Panc1 (cell line): ENCODE data around the gene ADIPOR1. TPM values are rescaled to one million over a fixed set of nuclear protein-coding genes. Genes with fewer than 3 reads are reported as not detected.

Experiments
- ATAC-seq: fragments of 200-7000 bp; cut with Tn5 transposase; 2 replicates; pipeline ENCODE4 v1.9.1; 2020; ENCODE audit warnings: mild to moderate bottlenecking, moderate library complexity
- BruUV-seq: library from RNA; stranded (reverse); fragments of 400-500 nt; replicated peaks from 2 replicates; lab custom pipeline; 2021; lab: Mats Ljungman, UMichigan
- CTCF ChIA-PET: fragments of 300-600 bp; sonication (Branson Sonifier 250); formaldehyde crosslinking; loops from one replicate; lab custom pipeline; 2022; ENCODE audit warnings: antibody characterized with exemption; lab: Charles Lee
- POLR2A ChIA-PET: fragments of 300-600 bp; sonication (Branson Sonifier 250); formaldehyde crosslinking; loops from one replicate; lab custom pipeline; 2022; ENCODE audit warnings: antibody characterized with exemption; lab: Charles Lee
- DNase-seq: peaks from one replicate; pipeline ENCODE4 v3.0.0-alpha.2; 2010; ENCODE audit warnings: low read depth, low spot score
- H3K27ac ChIP-seq: 2 replicates; pipeline ENCODE4 v1.5.1; 2011; ENCODE audit warnings: mild to moderate bottlenecking, low read length, inconsistent platforms
- H3K27me3 ChIP-seq: fragments of 200-500 bp; sonication (Bioruptor generic); 2 replicates; pipeline ENCODE4 v1.6.0; 2014; ENCODE audit warnings: low read length, inconsistent platforms; ENCODE audit not compliant: control insufficient read depth, insufficient read depth
- H3K36me3 ChIP-seq: fragments of 200-500 bp; sonication (Bioruptor generic); 2 replicates; pipeline ENCODE4 v1.5.1; 2014; ENCODE audit warnings: inconsistent platforms, mild to moderate bottlenecking, low read length, moderate library complexity; ENCODE audit not compliant: control insufficient read depth, insufficient read depth
- H3K4me1 ChIP-seq: 2 replicates; pipeline ENCODE4 v1.5.1; 2011; ENCODE audit warnings: inconsistent platforms, mild to moderate bottlenecking, low read length, moderate library complexity; ENCODE audit not compliant: control insufficient read depth, insufficient read depth
- H3K4me3 ChIP-seq, 2 experiments: 2 replicates each; pipeline ENCODE4 v1.5.1; 2011 to 2012; ENCODE audit warnings: low read depth in 2 of 2, low read length in 2 of 2, mild to moderate bottlenecking in 2 of 2, inconsistent platforms in 1 of 2, moderate library complexity in 1 of 2
- H3K9me3 ChIP-seq: fragments of 200-500 bp; sonication (Bioruptor generic); 2 replicates; pipeline ENCODE4 v1.5.1; 2014; ENCODE audit warnings: low read depth, mild to moderate bottlenecking, inconsistent platforms, low read length, moderate library complexity; ENCODE audit not compliant: control insufficient read depth, insufficient read depth
- CTCF ChIP-seq: fragments of 450-650 bp; IDR thresholded peaks from 2 replicates; pipeline ENCODE4 v1.5.1; 2017; ENCODE audit warnings: mild to moderate bottlenecking
- POLR2AphosphoS5 ChIP-seq: IDR thresholded peaks from 2 replicates; pipeline ENCODE4 v1.6.1; 2012; ENCODE audit warnings: mild to moderate bottlenecking, low read depth, low read length, moderate library complexity
- SIN3A ChIP-seq: IDR thresholded peaks from 2 replicates; pipeline ENCODE4 v1.6.1; 2012; ENCODE audit warnings: low read depth, mild to moderate bottlenecking, low read length, moderate library complexity, borderline replicate concordance; ENCODE audit not compliant: insufficient read depth
- TCF7L2 ChIP-seq: IDR thresholded peaks from 2 replicates; pipeline ENCODE4 v1.6.1; 2011; ENCODE audit warnings: mild to moderate bottlenecking, low read depth, low read length, inconsistent platforms
- in situ Hi-C: cut with HindIII; loops from 2 replicates; pipeline ENCODE4 v1.10.0; 2016; ENCODE audit warnings: low sequenced_read_pairs, low pct_unique_long_range_greater_than_20kb
- intact Hi-C: fragments of 100-400 bp; cut with micrococcal nuclease; formaldehyde crosslinking; loops from one replicate; pipeline ENCODE4 v1.10.0; 2022; ENCODE audit not compliant: unreplicated experiment
- total RNA-seq: library from RNA; stranded (reverse); gene quantifications from one replicate; pipeline ENCODE4 v1.2.1, GENCODE V29; 2021; ENCODE audit not compliant: unreplicated experiment
- TF ChIP-seq, protein P1 (sequence below), 2 experiments: IDR thresholded peaks; 2 replicates each; pipeline ENCODE4 v1.6.1; 2011 to 2012; ENCODE audit warnings: low read depth in 2 of 2, control low read depth in 1 of 2, low read length in 1 of 2, mild to moderate bottlenecking in 1 of 2, moderate library complexity in 1 of 2; ENCODE audit not compliant: insufficient read depth in 1 of 2

The ADIPOR1 gene
- total RNA-seq, 1 experiment from 2014 or later = 78.2 TPM

GRCh38 chr1:202966006-202966898 lies 8.1 kb upstream of the ADIPOR1 start:
- Histone ChIP-seq H3K9me3 (no peaks in the 10 kb centered on the region), H3K27me3 (no peaks in the 10 kb centered on the region), H3K4me1 (0 out of 2 replicates have a peak, but pooled peaks cover 9% of the 10 kb centered on the region), H3K36me3 (no peaks in the 10 kb centered on the region; the same call in 1 of the 2 replicates), H3K4me3 (peak overlapping the region; percentile 86 to 93), H3K27ac (peak overlapping the region; percentile 76)
- in situ Hi-C loops = no loop called here
- ChIA-PET CTCF (no interaction called here), POLR2A (no interaction called here)
- DNase-seq (no peak), ATAC-seq (peak; percentile 14)
- TF ChIP-seq CTCF (no peak), TCF7L2 (no peak), POLR2AphosphoS5 (no peak), SIN3A (no peak)
- TF ChIP-seq, protein P1, sequence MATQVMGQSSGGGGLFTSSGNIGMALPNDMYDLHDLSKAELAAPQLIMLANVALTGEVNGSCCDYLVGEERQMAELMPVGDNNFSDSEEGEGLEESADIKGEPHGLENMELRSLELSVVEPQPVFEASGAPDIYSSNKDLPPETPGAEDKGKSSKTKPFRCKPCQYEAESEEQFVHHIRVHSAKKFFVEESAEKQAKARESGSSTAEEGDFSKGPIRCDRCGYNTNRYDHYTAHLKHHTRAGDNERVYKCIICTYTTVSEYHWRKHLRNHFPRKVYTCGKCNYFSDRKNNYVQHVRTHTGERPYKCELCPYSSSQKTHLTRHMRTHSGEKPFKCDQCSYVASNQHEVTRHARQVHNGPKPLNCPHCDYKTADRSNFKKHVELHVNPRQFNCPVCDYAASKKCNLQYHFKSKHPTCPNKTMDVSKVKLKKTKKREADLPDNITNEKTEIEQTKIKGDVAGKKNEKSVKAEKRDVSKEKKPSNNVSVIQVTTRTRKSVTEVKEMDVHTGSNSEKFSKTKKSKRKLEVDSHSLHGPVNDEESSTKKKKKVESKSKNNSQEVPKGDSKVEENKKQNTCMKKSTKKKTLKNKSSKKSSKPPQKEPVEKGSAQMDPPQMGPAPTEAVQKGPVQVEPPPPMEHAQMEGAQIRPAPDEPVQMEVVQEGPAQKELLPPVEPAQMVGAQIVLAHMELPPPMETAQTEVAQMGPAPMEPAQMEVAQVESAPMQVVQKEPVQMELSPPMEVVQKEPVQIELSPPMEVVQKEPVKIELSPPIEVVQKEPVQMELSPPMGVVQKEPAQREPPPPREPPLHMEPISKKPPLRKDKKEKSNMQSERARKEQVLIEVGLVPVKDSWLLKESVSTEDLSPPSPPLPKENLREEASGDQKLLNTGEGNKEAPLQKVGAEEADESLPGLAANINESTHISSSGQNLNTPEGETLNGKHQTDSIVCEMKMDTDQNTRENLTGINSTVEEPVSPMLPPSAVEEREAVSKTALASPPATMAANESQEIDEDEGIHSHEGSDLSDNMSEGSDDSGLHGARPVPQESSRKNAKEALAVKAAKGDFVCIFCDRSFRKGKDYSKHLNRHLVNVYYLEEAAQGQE (IDR thresholded peaks at IDR 0.05; ENCODE audit: insufficient read depth in 1 of 2, low read depth in 2 of 2, low read length in 1 of 2) = no peak
- no TSS peak for BruUV-seq
- intact Hi-C loops = no loop called here

DNA sequence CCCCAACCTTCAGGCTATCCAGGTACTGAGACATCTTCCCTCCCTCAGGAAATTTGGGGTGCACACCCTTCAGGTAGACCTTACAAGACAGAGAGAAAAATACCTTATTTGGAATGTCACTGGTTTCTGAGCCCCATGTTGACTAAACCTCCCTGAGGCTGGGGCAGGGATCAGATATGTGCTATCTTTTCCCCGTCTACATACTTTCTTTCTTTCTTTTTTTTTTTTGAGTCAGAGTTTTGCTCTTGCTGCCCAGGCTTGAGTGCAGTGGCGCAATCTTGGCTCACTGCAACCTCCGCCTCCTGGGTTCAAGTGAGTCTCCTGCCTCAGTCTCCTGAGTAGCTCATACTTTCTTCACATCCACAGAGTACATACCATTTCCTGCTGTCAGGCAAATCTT lies 7.3 kb upstream of the ADIPOR1 start:
- in situ Hi-C loops (no loop called here), intact Hi-C loops (no loop called here)
- DNase-seq (no peak), ATAC-seq (no peak)
- no peaks in the 10 kb centered on the region; the same call in 1 of the 2 replicates for H3K36me3 ChIP-seq
- POLR2A ChIA-PET = no interaction called here
- CTCF ChIA-PET = no interaction called here
- no peaks in the 10 kb centered on the region for H3K27me3 ChIP-seq
- H3K9me3 ChIP-seq = no peaks in the 10 kb centered on the region
- 0 out of 2 replicates have a peak, but pooled peaks cover 9% of the 10 kb centered on the region for H3K4me1 ChIP-seq
- no peak for TF ChIP-seq SIN3A
- no peak for TF ChIP-seq TCF7L2
- TF ChIP-seq POLR2AphosphoS5 = no peak
- TF ChIP-seq, protein P1 (IDR thresholded peaks at IDR 0.05; ENCODE audit: insufficient read depth in 1 of 2, low read depth in 2 of 2, low read length in 1 of 2) = no peak
- TF ChIP-seq CTCF = no peak
- BruUV-seq = TSS peak; percentile 74
- no peak overlapping the region for H3K27ac ChIP-seq
- H3K4me3 ChIP-seq = no peak overlapping the region
